DOHH2 (cell line): Measurements from ENCODE around the gene CTIF.

Experiments used
- H3F3A ChIP-seq: fragments of 200-600 bp; sonication (generic), shearing (Covaris generic); 2 replicates; pipeline ENCODE4 v1.6.0; 2016; ENCODE audit warnings: antibody characterized with exemption, mild to moderate bottlenecking; ENCODE audit not compliant: control insufficient read depth, insufficient read depth
- H3K27ac ChIP-seq: fragments of 200-600 bp; sonication (generic); 2 replicates; pipeline ENCODE4 v1.5.1; 2014; ENCODE audit warnings: low read depth, mild to moderate bottlenecking, low read length, moderate library complexity
- H3K27me3 ChIP-seq: fragments of 200-600 bp; sonication (generic); 2 replicates; pipeline ENCODE4 v1.6.1; 2014; ENCODE audit warnings: mild to moderate bottlenecking, low read length, mixed read lengths; ENCODE audit not compliant: control insufficient read depth
- H3K36me3 ChIP-seq: fragments of 200-600 bp; sonication (generic); 2 replicates; pipeline ENCODE4 v1.6.1; 2014; ENCODE audit warnings: mild to moderate bottlenecking, low read length, moderate library complexity, mixed read lengths; ENCODE audit not compliant: control insufficient read depth
- H3K4me1 ChIP-seq: fragments of 200-600 bp; sonication (generic); 2 replicates; pipeline ENCODE4 v1.6.1; 2014; ENCODE audit warnings: mild to moderate bottlenecking, low read length, mixed read lengths; ENCODE audit not compliant: control insufficient read depth
- H3K4me2 ChIP-seq: fragments of 200-600 bp; sonication (generic); 2 replicates; pipeline ENCODE4 v1.6.0; 2014; ENCODE audit warnings: mild to moderate bottlenecking, low read length, moderate library complexity
- H3K4me3 ChIP-seq: fragments of 200-600 bp; sonication (generic); 2 replicates; pipeline ENCODE4 v1.5.1; 2014; ENCODE audit warnings: mild to moderate bottlenecking, low read length, mixed read lengths
- H3K79me2 ChIP-seq: fragments of 200-600 bp; sonication (generic); 2 replicates; pipeline ENCODE4 v1.6.1; 2014; ENCODE audit warnings: mild to moderate bottlenecking, low read length, mixed read lengths; ENCODE audit not compliant: control insufficient read depth
- H3K9me2 ChIP-seq: fragments of 200-600 bp; sonication (generic); replicated peaks from 2 replicates; pipeline ENCODE4 v1.6.1; 2014; ENCODE audit warnings: mild to moderate bottlenecking, low read length, mixed read lengths; ENCODE audit not compliant: control insufficient read depth
- H3K9me3 ChIP-seq: fragments of 200-600 bp; sonication (generic); 2 replicates; pipeline ENCODE4 v1.6.1; 2014; ENCODE audit warnings: antibody characterized with exemption, low read length, mixed read lengths; ENCODE audit not compliant: control insufficient read depth, insufficient read depth
- H4K20me1 ChIP-seq: fragments of 200-600 bp; sonication (generic); 2 replicates; pipeline ENCODE4 v1.6.0; 2014; ENCODE audit warnings: low read depth, mild to moderate bottlenecking, antibody characterized with exemption, low read length, moderate library complexity; ENCODE audit not compliant: control insufficient read depth, insufficient read depth
- EZH2phosphoT487 ChIP-seq: fragments of 200-600 bp; sonication (generic); IDR thresholded peaks from 2 replicates; pipeline ENCODE4 v1.6.1; 2017; ENCODE audit warnings: borderline replicate concordance, mild to moderate bottlenecking, antibody characterized with exemption, low read length, moderate library complexity, mixed read lengths
- TF ChIP-seq, protein P1 (sequence below): fragments of 200-600 bp; sonication (generic); IDR thresholded peaks from one replicate; pipeline ENCODE4 v1.5.1; 2014; ENCODE audit warnings: antibody characterized with exemption, mild to moderate bottlenecking, low read depth, low read length; ENCODE audit not compliant: poor library complexity, severe bottlenecking

Gene CTIF

DNA sequence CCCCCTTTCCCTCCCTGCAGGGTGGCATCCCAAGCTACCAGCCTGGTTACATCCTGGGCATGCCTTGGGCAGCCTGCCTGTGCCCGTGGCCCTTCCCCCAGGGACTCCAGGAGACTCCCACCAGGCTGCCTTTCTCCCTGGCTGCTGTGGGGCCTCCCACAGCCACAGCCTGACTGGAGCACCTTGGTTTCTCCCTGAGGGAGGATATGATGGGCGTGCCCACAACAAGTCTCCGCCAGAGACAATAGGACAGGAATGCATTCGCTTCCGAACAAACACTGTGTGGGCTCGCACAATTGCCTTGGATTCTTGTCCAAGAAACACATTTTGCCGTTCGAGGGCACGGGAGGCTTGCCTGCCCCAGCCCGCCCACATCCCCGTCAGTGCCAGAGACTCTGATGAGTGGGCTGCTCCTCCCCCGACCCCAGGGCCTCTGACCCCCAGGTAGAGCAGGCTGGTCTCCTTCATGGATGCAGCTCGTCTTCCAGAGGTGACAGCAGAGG is 309.9 kb downstream of the CTIF start:
- no peaks in the 10 kb centered on the region for H3K9me3 ChIP-seq
- no peak overlapping the region for H3K4me2 ChIP-seq
- H4K20me1 ChIP-seq, result no peaks in the 10 kb centered on the region
- no peaks in the 10 kb centered on the region for H3F3A ChIP-seq
- no peak overlapping the region for H3K27ac ChIP-seq
- peaks cover 13% of the 10 kb centered on the region for H3K27me3 ChIP-seq
- no peak for TF ChIP-seq EZH2phosphoT487
- TF ChIP-seq, protein P1, sequence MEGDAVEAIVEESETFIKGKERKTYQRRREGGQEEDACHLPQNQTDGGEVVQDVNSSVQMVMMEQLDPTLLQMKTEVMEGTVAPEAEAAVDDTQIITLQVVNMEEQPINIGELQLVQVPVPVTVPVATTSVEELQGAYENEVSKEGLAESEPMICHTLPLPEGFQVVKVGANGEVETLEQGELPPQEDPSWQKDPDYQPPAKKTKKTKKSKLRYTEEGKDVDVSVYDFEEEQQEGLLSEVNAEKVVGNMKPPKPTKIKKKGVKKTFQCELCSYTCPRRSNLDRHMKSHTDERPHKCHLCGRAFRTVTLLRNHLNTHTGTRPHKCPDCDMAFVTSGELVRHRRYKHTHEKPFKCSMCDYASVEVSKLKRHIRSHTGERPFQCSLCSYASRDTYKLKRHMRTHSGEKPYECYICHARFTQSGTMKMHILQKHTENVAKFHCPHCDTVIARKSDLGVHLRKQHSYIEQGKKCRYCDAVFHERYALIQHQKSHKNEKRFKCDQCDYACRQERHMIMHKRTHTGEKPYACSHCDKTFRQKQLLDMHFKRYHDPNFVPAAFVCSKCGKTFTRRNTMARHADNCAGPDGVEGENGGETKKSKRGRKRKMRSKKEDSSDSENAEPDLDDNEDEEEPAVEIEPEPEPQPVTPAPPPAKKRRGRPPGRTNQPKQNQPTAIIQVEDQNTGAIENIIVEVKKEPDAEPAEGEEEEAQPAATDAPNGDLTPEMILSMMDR, result no peak
- H3K4me1 ChIP-seq, result no peaks in the 10 kb centered on the region
- H3K36me3 ChIP-seq, result no peaks in the 10 kb centered on the region
- H3K9me2 ChIP-seq, result no peaks in the 10 kb centered on the region
- H3K4me3 ChIP-seq, result no peak overlapping the region
- no peaks in the 10 kb centered on the region for H3K79me2 ChIP-seq

DNA sequence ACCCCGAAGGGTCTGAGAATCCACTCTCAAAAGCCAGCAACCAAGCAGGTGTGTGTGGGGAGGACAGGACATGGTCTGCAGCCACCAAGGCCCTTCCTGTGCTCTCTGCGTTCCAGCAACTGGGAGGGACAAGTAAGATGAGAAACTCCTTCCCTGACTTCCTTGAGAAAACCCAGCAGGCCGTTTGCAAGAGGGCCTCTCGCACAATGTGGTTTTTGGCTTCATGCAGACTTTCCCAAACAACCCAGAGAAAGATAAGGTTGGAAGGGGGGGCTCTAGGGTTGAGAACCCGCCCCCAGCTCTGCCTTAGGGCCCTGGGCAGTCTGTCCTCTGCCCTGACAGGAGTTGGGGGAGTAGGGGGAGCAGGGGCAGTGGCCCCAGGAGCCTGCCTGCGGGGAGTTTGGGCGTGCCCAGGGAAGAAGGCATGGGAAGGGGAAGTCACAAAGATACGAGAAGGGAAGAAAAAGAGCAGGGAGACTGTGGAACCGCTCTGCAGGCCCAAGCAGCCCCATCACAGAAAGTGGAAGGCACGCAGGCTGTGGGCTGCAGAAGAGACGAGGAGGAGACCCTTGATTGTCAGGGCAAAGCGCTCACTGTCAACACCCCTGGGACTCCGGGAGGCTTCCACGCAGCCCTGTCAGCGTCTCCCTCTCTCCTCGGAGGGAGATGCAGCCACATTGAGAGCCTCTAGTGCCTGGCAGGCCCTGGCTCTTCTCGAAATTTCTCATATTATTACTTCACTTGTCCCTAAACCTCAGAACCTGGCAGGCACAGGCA is 312.2 kb downstream of the CTIF start:
- H4K20me1 ChIP-seq, result 0 out of 2 replicates have a peak, but pooled peaks cover 3% of the 10 kb centered on the region
- H3K9me2 ChIP-seq, result no peaks in the 10 kb centered on the region
- H3K27me3 ChIP-seq, result no peaks in the 10 kb centered on the region
- H3K4me2 ChIP-seq, result no peak overlapping the region
- H3K4me3 ChIP-seq, result no peak overlapping the region
- H3F3A ChIP-seq, result no peaks in the 10 kb centered on the region
- no peak overlapping the region for H3K27ac ChIP-seq
- no peaks in the 10 kb centered on the region for H3K79me2 ChIP-seq
- TF ChIP-seq, protein P1, result no peak
- no peak for TF ChIP-seq EZH2phosphoT487
- H3K4me1 ChIP-seq, result no peaks in the 10 kb centered on the region
- no peaks in the 10 kb centered on the region for H3K9me3 ChIP-seq
- H3K36me3 ChIP-seq, result no peaks in the 10 kb centered on the region

DNA sequence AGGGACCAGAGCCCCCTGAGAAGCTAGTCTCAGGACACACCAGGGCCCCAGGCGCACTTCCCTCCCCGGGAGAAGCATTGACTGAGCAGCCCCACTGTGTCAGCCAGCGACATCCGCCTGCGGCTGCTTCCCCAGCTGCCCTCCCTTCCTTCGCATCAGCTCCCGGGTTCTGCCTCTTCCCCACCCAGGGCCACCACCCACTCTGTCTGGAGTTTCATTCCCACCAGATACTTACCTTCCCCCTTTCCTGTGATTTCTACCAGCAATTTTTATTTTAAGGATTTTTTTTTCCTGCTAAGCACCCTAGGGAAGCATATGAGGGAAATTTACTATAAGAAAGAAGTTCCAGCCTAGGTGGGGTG is 312.7 kb downstream of the CTIF start:
- no peak overlapping the region for H3K27ac ChIP-seq
- H3K79me2 ChIP-seq, result no peaks in the 10 kb centered on the region
- no peaks in the 10 kb centered on the region for H3K4me1 ChIP-seq
- H3K9me3 ChIP-seq, result no peaks in the 10 kb centered on the region
- no peaks in the 10 kb centered on the region for H3K36me3 ChIP-seq
- H3K4me3 ChIP-seq, result no peak overlapping the region
- no peaks in the 10 kb centered on the region for H3K27me3 ChIP-seq
- H4K20me1 ChIP-seq, result 0 out of 2 replicates have a peak, but pooled peaks cover 3% of the 10 kb centered on the region
- H3K9me2 ChIP-seq, result no peaks in the 10 kb centered on the region
- no peak overlapping the region for H3K4me2 ChIP-seq
- no peaks in the 10 kb centered on the region for H3F3A ChIP-seq
- TF ChIP-seq, protein P1, result no peak
- no peak for TF ChIP-seq EZH2phosphoT487
